ENCODE measurements around the gene LMF1. TPM values are rescaled to one million over a fixed set of nuclear protein-coding genes. Genes with fewer than 3 reads are reported as not detected.

Gene LMF1
- total and polyA plus RNA-seq, 2 of the 13 experiments (the other 11 are each of a cell fraction or from before 2014, with no cell fraction given): 6.8 to 8.5 TPM

DNA sequence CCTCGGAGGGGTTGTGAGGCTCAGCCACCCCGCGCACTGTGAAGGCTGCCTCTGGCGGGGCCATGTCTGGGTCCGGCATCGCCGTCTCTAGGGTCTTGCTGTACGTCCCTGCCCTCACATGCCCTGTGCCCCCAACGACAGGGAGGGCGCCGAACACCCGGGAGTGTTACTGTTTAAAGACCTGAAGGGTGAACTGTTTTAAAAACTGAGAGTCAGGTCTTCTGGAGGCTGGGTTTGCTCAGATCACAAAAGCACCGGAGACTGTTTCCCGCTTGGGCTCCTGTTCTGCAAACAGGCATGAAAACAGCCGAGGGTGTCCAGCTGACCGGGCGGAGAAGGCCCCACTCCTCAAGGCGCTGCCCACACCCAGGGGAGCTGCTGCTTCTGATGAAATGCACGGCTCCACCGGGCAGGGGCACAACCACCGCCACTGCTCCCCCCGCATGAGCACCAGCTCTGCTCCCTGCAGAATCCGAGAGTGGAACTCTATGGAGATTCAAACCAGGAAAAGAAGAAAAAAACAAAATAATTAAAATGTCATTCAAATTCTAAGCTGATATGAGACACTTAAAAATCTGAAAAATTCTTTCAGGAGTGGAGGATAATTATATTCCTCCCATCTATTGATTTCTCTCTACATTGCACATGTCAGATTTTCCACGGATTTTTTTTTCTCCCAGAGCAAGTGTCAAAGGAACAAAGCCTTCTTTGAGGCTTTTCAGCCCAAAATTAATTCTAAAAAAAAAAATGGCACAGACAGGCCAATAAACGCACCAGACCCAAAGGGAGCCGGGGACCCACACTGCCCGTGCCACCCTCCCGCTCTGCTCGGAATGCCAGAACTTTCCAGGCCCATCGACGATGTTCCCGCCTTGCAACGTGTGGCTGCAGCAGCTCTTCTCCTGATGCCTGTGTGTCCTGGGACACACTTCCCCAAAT lies 74.3 kb downstream of the LMF1 start (continued):
- TF ChIP-seq ZBTB38 (CRISPR knock-in tag; IDR thresholded peaks at IDR 0.05): no peak
- no peak for TF ChIP-seq MBNL3 (CRISPR knock-in tag; conservative IDR thresholded peaks at IDR 0.05)
- TF ChIP-seq ZNF451 (CRISPR knock-in tag; IDR thresholded peaks at IDR 0.05): no peak
- TF ChIP-seq HDAC6 (IDR thresholded peaks at IDR 0.05; ENCODE audit: low read depth, low read length): no peak
- no peak for TF ChIP-seq ZNF619 (CRISPR knock-in tag; IDR thresholded peaks at IDR 0.05)
- TF ChIP-seq NR2F1 (CRISPR knock-in tag; IDR thresholded peaks at IDR 0.05): no peak

DNA sequence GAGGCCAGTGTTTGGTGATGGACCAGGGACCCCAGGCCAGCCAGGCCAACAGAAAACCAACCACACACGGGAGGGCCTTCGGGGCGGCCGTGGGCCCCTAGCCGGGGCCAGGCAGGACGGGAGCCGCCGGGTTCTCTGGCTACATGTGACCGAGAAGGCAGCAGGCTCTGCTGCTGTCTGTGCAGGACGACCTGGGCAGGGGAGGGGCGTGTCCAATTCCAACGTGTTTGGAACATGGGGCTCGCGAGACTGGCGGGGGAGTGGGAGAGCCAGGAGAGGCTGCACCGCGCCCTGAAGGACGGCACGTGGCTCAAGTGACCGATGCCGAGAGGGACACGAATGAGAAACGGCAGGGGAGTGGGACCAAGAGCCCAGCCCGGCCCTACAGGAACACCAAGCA lies 75.4 kb downstream of the LMF1 start:
- H3K4me1 ChIP-seq (ENCODE audit: insufficient read depth, low read length): no peaks in the 10 kb centered on the region
- intact Hi-C loops (cut with micrococcal nuclease; ENCODE audit: unreplicated experiment): no loop called here
- no peaks in the 10 kb centered on the region for H3K79me2 ChIP-seq (ENCODE audit: insufficient read depth, low read length)
- H3K9me3 ChIP-seq (ENCODE audit: low read length): no peaks in the 10 kb centered on the region
- in situ Hi-C loops (cut with HindIII; ENCODE audit: extremely low pct_ligation_motif_present, low pct_unique_long_range_greater_than_20kb): loop anchor here (10.0 kb wide), 1 partner anchor 61 kb away; no protein-coding TSS in a partner anchor
- H3K4me3 ChIP-seq (replicated peaks in 1 of 3; ENCODE audit: insufficient read depth in 1 of 3, low read depth in 2 of 3, low read length in 3 of 3): no peak overlapping the region
- H3K36me3 ChIP-seq (replicated peaks in 1 of 2; ENCODE audit: control insufficient read depth in 1 of 2, insufficient read depth in 2 of 2, low read length in 2 of 2): no peaks in the 10 kb centered on the region
- WGBS (ENCODE audit: low lambda C conversion rate): 72% methylated on average over 14 of the region's 24 CpGs
- 0 out of 2 replicates have a peak, but pooled peaks cover 2% of the 10 kb centered on the region for H4K20me1 ChIP-seq (ENCODE audit: insufficient read depth, low read length)
- no peak overlapping the region for H2AFZ ChIP-seq (ENCODE audit: low read length)
- no peak for FAIRE-seq
- H3K27me3 ChIP-seq (ENCODE audit: control insufficient read depth in 1 of 2, insufficient read depth in 2 of 2, low read length in 2 of 2): no peaks in the 10 kb centered on the region; a peak in 2 of 5 replicates
- ChIA-PET CTCF (ENCODE audit: low intra/inter-chr PET ratio, low total read pairs) (no interaction called here), POLR2A (no interaction called here)
- no peak for DNase-seq (ENCODE audit: low spot score)
- no peak overlapping the region for H3K4me2 ChIP-seq (ENCODE audit: low read depth, low read length)
- ATAC-seq: no peak
- H3K27ac ChIP-seq (ENCODE audit: extremely low read length, insufficient read depth, low read length): no peak overlapping the region
- no TSS peak for BruUV-seq (replicated peaks)
- no peak overlapping the region for H3K9ac ChIP-seq (ENCODE audit: insufficient read depth, low read depth, low read length)
- TF ChIP-seq ARNT2 (CRISPR knock-in tag; IDR thresholded peaks at IDR 0.05; ENCODE audit: low read depth) (no peak), ERF (CRISPR knock-in tag; IDR thresholded peaks at IDR 0.05) (no peak), TEAD2 (CRISPR knock-in tag; IDR thresholded peaks at IDR 0.05) (no peak), FOXC1 (CRISPR knock-in tag; IDR thresholded peaks at IDR 0.05; ENCODE audit: borderline replicate concordance) (no peak), SRSF1 (optimal IDR thresholded peaks at IDR 0.05; ENCODE audit: low read depth, low read length) (no peak), ZNF737 (CRISPR knock-in tag; IDR thresholded peaks at IDR 0.05; ENCODE audit: borderline replicate concordance) (no peak), HNF4A (CRISPR knock-in tag; IDR thresholded peaks at IDR 0.05) (no peak)
- TF ChIP-seq, protein P1, sequence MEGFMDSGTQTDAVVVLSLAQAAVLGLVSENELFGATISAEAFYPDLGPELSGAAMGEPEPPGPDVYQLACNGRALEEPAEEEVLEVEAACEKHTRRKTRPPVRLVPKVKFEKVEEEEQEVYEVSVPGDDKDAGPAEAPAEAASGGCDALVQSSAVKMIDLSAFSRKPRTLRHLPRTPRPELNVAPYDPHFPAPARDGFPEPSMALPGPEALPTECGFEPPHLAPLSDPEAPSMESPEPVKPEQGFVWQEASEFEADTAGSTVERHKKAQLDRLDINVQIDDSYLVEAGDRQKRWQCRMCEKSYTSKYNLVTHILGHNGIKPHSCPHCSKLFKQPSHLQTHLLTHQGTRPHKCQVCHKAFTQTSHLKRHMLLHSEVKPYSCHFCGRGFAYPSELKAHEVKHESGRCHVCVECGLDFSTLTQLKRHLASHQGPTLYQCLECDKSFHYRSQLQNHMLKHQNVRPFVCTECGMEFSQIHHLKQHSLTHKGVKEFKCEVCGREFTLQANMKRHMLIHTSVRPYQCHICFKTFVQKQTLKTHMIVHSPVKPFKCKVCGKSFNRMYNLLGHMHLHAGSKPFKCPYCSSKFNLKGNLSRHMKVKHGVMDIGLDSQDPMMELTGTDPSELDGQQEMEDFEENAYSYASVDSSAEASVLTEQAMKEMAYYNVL (CRISPR knock-in tag; IDR thresholded peaks at IDR 0.05; ENCODE audit: borderline replicate concordance): no peak
- TF ChIP-seq, protein P2, sequence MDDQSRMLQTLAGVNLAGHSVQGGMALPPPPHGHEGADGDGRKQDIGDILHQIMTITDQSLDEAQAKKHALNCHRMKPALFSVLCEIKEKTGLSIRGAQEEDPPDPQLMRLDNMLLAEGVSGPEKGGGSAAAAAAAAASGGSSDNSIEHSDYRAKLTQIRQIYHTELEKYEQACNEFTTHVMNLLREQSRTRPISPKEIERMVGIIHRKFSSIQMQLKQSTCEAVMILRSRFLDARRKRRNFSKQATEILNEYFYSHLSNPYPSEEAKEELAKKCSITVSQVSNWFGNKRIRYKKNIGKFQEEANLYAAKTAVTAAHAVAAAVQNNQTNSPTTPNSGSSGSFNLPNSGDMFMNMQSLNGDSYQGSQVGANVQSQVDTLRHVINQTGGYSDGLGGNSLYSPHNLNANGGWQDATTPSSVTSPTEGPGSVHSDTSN (CRISPR knock-in tag; IDR thresholded peaks at IDR 0.05; ENCODE audit: borderline replicate concordance): no peak
- TF ChIP-seq, protein P3, sequence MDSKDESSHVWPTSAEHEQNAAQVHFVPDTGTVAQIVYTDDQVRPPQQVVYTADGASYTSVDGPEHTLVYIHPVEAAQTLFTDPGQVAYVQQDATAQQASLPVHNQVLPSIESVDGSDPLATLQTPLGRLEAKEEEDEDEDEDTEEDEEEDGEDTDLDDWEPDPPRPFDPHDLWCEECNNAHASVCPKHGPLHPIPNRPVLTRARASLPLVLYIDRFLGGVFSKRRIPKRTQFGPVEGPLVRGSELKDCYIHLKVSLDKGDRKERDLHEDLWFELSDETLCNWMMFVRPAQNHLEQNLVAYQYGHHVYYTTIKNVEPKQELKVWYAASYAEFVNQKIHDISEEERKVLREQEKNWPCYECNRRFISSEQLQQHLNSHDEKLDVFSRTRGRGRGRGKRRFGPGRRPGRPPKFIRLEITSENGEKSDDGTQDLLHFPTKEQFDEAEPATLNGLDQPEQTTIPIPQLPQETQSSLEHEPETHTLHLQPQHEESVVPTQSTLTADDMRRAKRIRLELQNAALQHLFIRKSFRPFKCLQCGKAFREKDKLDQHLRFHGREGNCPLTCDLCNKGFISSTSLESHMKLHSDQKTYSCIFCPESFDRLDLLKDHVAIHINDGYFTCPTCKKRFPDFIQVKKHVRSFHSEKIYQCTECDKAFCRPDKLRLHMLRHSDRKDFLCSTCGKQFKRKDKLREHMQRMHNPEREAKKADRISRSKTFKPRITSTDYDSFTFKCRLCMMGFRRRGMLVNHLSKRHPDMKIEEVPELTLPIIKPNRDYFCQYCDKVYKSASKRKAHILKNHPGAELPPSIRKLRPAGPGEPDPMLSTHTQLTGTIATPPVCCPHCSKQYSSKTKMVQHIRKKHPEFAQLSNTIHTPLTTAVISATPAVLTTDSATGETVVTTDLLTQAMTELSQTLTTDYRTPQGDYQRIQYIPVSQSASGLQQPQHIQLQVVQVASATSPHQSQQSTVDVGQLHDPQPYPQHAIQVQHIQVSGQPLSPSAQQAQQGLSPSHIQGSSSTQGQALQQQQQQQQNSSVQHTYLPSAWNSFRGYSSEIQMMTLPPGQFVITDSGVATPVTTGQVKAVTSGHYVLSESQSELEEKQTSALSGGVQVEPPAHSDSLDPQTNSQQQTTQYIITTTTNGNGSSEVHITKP (CRISPR knock-in tag; IDR thresholded peaks at IDR 0.05; ENCODE audit: low read depth): no peak

All from HepG2 (cell line).